ENCODE data around the gene TFR2.
"Not testable (repeated sequence)": the region's sequence is repeated elsewhere in the genome, so short reads cannot be mapped to it uniquely, and the experiment has no call there.

TFR2 gene

DNA sequence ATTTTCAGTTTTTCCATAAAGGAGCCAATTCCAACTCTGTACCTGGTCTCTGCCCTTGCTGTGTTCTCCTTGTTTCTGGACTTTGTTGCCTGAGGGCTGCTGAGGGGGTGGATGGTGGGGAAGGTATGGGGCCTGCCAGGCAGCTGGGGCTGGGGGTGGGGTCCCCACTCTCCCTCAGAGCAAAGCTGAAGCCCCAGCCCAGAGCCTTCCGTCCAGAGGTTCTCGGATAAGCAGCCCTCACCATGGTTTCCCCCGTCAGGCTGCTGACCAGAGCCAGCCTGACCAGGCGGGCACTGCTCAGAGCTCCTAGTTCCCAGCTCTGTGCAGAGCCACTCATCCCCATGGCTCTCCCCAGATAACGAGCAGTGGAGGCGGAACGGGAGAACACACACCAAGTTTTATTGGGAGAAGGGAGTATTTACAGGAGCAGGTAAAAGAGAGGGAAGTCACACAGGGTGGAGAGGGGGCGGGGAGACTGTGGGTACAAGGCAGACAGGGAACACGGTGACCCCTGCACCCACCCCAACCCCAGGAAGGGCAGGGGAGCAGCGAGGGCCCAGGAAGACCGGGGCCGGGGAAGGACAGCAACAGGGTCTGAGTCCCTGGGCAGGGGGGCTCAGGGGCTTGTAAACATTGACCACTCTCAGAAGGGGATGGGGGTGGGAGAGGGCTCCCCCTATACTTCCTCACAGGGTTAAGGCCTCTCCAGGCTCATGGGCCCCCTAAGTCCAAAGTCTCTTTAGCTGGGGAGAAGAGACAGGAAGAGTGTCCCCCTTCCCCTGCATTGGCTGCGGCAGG is 38.0 kb upstream of the TFR2 start:
- H3K4me3 ChIP-seq (ENCODE audit: low read length), result no peak overlapping the region
- no peak for DNase-seq (ENCODE audit: low read depth, low spot score)

DNA sequence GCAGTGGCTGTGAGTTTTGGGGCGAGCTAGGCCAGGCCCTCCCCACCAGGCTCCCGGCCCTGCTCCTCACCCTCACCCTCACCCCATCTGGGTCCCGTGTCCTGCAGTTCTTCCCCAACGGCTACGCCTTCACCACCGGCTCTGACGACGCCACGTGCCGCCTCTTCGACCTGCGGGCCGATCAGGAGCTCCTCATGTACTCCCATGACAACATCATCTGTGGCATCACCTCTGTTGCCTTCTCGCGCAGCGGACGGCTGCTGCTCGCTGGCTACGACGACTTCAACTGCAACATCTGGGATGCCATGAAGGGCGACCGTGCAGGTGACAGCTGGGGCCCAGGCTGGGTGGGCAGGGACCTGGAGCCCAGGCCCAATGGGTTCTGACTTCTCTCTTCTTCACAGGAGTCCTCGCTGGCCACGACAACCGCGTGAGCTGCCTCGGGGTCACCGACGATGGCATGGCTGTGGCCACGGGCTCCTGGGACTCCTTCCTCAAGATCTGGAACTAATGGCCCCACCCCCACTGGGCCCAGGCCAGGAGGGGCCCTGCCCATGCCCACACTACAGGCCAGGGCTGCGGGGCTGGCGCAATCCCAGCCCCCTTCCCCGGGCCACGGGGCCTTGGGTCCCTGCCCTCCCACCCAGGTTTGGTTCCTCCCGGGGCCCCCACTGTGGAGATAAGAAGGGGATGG is 37.1 kb upstream of the TFR2 start:
- DNase-seq (ENCODE audit: low read depth, low spot score), result no peak
- H3K4me3 ChIP-seq (ENCODE audit: low read length), result no peak overlapping the region

DNA sequence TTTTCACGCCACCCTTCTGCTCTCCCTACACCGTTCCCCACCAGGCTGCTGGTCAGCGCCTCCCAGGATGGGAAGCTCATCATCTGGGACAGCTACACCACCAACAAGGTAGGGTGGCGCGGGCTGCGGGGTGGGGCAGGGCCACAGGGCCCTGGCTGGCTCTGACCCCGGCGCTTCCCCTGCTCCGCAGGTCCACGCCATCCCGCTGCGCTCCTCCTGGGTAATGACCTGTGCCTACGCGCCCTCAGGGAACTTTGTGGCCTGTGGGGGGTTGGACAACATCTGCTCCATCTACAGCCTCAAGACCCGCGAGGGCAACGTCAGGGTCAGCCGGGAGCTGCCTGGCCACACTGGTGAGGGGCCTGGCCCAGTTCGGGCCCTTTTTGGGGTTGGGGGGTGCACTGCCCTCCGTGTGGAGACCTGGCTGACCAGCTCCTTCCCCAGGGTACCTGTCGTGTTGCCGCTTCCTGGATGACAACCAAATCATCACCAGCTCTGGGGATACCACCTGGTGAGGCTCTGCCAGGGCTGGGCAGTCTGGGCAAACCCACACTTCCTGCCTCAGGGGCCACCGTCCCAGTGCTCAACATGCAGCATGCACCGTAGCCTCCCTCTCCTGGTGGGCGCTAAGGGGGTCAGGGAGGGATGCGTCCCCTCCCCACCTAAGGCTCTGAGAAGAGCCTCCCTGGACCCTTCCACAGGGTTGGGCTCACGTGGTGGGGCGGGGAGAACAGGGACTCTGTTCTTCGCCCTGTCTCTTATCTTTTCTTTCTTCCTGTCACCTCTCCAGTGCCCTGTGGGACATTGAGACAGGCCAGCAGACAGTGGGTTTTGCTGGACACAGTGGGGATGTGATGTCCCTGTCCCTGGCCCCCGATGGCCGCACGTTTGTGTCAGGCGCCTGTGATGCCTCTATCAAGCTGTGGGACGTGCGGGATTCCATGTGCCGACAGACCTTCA is 36.2 kb upstream of the TFR2 start:
- no peak overlapping the region for H3K4me3 ChIP-seq (ENCODE audit: low read length)
- DNase-seq (ENCODE audit: low read depth, low spot score), result no peak

GRCh38 chr7:100676501-100677306 is 35.4 kb upstream of the TFR2 start:
- DNase-seq (ENCODE audit: low read depth, low spot score), result no peak
- H3K4me3 ChIP-seq (ENCODE audit: low read length), result no peak overlapping the region

DNA sequence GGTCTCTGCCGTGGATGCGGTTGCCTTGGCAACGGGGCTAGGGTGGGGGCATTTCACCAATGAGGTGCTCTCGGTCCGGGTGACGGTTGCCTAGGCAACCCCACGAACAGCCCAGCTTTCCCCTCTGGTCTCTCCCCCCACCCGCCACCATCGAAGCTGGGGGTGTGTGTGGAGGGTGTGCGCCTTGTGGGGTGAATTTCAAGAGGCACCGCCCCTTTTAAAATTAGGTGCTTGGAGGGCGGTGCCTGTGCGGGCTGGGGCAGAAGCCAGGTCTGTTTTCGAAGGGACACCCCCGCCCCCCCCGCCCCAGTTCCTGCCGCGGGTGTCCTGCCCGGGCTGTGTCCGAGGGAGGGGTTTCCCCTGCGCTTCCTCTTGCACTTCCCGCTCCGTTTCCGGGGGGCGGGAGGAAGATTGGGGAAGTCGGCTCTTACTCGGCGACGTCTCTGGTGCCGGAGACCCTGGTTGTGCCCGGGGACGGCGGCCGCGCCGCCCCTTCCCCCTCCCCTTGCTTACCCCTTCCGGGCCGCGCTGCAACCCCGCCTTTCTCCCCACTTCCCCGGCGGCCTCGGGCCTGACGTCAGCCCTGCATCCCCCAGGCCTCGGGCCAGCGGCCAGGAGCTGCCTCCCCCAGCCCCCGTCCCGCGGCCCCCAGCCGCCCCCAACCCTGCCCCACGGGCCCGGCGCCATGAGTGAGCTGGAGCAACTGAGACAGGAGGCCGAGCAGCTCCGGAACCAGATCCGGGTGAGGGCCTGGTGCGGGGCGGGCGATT is 34.4 kb upstream of the TFR2 start:
- DNase-seq (ENCODE audit: low read depth, low spot score), result no peak
- peak overlapping the region; percentile 85; the same call in 1 of the 2 replicates for H3K4me3 ChIP-seq (ENCODE audit: low read length)

- H3K4me3 ChIP-seq (ENCODE audit: low read length), result peak overlapping the region; percentile 85
- no peak for DNase-seq (ENCODE audit: low read depth, low spot score)
Observed at GRCh38 chr7:100675105-100675451, 33.7 kb upstream of the TFR2 start.

- DNase-seq (ENCODE audit: low read depth, low spot score), result no peak
- peak overlapping the region; percentile 85 for H3K4me3 ChIP-seq (ENCODE audit: low read length)
Observed at GRCh38 chr7:100674411-100675104, 33.2 kb upstream of the TFR2 start.

DNA sequence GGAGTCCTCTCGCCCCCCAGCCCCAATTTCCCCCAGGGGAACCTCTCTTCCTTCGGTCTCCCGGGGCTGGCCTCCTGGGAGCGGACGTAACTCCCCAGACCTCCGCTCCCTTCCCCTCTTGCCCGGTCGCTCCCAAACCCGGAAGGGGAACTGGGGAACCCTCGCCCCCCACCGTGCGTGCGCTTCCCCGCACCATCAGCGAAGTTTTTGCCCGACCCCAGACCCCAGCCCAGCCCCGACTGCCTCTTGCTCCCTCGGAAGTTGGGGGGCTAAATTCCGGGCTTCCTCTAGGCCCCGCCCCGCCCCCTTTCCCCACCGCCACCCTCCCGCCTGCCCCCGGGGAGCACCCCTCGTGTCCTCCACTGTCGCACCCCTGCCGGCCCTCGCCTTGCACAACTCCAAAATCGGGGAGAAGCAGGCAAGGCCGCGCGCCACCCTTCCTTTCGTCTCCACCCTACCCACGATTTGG is 32.6 kb upstream of the TFR2 start:
- peak overlapping the region; percentile 85 for H3K4me3 ChIP-seq (ENCODE audit: low read length)
- DNase-seq (ENCODE audit: low read depth, low spot score), result no peak

- peak; percentile 98 for DNase-seq (ENCODE audit: low read depth, low spot score)
Observed at GRCh38 chr7:100673302-100673941, 32.1 kb upstream of the TFR2 start, which contains the start of gene GNB2. Gene GNB2, plus strand, starts transcription at chr7:100673740. Its CDS starts 2,526 bp downstream, at chr7:100676266.

DNA sequence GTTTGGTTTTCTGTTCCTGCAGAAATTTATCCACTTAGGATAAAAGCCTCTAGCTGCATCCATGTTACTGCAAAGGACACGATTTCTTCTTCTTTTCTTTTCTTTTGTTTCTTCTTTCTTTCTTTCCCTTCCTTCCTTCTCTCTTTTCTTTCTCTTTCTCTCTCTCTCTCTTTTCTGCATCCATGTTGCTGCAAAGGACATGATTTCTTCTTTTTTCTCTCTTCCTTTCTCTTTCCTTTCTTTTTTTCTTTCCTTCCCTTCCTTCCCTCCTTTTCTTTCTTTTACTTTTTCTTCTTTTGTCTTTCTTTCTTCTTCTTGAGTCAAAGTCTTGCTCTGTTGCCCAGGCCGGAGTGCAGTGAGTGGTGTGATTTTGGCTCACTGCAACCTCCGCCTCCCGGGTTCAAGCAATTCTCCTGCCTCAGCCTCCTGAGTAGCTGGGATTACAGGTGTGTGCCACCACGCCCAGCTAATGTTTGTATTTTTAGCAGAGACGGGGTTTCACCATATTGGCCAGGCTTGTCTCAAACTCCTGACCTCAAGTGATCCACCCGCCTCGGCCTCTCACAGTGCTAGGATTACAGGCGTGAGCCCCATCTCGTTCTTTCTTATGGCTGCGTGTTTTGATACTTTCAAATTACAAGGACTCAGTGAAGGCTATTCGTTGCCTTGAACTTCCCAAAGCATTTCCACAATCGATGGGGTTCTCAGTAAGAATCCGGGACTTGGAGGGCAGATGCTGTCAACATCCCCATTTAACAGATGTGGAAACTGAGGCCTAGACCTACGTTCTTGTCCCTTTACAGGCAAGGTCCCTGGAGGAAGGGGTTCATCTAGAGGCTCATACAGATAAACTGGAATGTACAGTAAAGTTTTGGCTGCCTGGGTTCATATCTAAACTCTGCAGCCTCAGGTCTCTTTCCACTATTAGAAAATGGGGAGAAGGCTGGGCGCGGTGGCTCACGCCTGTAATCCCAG is 30.3 kb upstream of the TFR2 start:
- no peak overlapping the region for H3K4me3 ChIP-seq (ENCODE audit: low read length)
- no peak for DNase-seq (ENCODE audit: low read depth, low spot score)

More at GRCh38 chr7:100673302-100673941, 32.1 kb upstream of the TFR2 start, which contains the start of gene GNB2:
- peak within 1 kb of the TSS; percentile 85 for H3K4me3 ChIP-seq (ENCODE audit: low read length)

GRCh38 chr7:100670074-100670473 is 28.7 kb upstream of the TFR2 start:
- no peak for DNase-seq (ENCODE audit: low read depth, low spot score)
- H3K4me3 ChIP-seq (ENCODE audit: low read length), result no peak overlapping the region

- H3K4me3 ChIP-seq (ENCODE audit: low read length); DNase-seq (ENCODE audit: low read depth, low spot score): not testable (repeated sequence)
Observed at GRCh38 chr7:100669106-100669505, 27.8 kb upstream of the TFR2 start.

- no peak overlapping the region for H3K4me3 ChIP-seq (ENCODE audit: low read length)
- DNase-seq (ENCODE audit: low read depth, low spot score), result no peak
Observed at GRCh38 chr7:100668069-100668449, 26.7 kb upstream of the TFR2 start.

- no peak overlapping the region for H3K4me3 ChIP-seq (ENCODE audit: low read length)
- DNase-seq (ENCODE audit: low read depth, low spot score), result no peak
Observed at GRCh38 chr7:100667331-100668068, 26.1 kb upstream of the TFR2 start.

DNA sequence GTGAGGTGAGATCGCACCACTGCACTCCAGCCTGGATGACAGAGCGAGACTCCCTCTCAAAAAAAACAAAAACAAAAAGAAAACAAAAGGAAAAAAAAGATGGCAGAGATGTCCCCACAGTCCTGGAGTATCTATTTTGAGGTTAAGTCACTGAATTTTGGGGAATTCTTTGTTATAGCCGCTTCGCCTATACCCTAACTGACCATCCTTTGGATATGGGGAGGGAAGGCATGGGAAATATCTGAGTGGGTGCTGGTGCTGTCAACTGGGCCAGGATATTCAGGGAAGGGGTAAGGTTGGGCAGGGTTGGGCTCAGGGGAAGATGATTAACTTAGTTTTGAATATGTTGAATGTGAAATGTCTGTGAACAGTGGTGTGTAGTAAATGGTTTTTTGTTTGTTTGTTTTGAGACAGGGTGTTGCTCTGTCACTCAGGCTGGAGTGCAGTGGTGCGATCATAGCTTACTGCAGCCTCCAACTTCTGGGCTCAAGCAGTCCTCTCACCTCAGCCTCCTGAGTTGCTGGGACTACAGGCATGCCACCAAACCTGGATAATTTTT is 23.9 kb upstream of the TFR2 start:
- no peak overlapping the region for H3K4me3 ChIP-seq (ENCODE audit: low read length)
- no peak for DNase-seq (ENCODE audit: low read depth, low spot score)

Data from Jurkat, Clone E6-1 (cell line).